ENCODE results near the gene LPIN1.
"Not testable (repeated sequence)": the region's sequence is repeated elsewhere in the genome, so short reads cannot be mapped to it uniquely, and the experiment has no call there.

Gene LPIN1

DNA sequence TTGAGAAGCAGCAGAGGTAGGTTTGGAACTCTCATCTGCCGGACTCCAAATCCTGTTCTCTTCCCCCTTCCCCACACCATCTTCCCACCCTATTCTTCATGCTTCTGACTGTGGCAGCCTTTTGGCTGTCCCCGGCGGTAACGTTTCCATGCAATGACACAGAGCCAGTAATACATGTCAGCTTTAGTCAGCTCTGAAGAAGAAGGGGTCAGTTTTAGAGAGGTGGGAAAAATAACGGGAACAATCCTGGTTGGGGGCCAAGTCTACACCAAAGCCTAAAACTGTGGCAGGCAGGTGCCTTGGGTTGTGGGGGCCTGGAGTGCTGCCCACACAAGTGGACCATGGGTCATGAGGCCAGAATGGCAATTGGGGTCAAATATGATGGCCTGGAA, 106.8 kb downstream of the LPIN1 start:
- Mint-ChIP-seq H3K36me3 (ENCODE audit: low read depth) (peaks cover 5% of the 10 kb centered on the region), H3K4me3 (no peak overlapping the region), H3K27ac (peak overlapping the region; percentile 47), H3K27me3 (peaks cover 54% of the 10 kb centered on the region), H3K4me1 (ENCODE audit: low read depth) (peaks cover 53% of the 10 kb centered on the region), H3K9me3 (peaks cover 22% of the 10 kb centered on the region)
- intact Hi-C loops (cut with micrococcal nuclease) = no loop called here

DNA sequence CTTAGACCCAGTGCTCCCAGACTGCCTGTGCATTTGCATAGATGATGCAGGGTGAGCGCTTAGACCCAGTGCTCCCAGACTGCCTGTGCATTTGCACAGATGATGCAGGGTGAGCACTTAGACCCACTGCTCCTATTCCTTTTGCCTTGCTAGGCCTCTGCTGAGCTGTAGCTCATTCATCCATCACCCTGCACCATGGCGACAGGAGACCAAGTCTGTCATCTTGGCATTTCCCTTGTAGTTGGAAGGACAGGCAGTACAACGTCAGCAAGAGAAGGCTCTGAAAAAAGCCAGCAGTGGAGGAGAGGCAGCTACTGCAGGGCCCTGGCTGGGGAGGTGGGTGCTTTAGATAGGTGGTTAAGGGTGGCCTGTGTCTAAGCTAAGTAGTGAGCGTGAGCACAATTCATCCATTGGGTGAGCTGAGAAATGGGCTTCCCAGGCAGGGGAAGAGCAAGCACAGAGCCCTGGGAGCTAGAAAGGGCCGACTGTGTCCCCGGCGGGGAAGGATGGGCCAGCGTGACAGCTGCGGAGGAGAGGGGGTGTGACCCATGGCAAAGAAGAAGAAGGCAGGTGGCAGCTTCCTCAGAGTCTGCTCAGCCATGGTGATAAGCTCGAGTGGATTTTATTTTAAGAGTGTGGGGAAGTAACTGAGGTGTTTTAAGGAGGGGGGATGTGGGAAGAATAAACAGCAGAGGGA, 108.8 kb downstream of the LPIN1 start:
- peak overlapping the region; percentile 40 for H3K27ac Mint-ChIP-seq
- intact Hi-C loops (cut with micrococcal nuclease) = no loop called here
- H3K4me1 Mint-ChIP-seq (ENCODE audit: low read depth) = peaks cover 66% of the 10 kb centered on the region
- H3K9me3 Mint-ChIP-seq = peaks cover 31% of the 10 kb centered on the region
- peaks cover 5% of the 10 kb centered on the region for H3K36me3 Mint-ChIP-seq (ENCODE audit: low read depth)
- peaks cover 38% of the 10 kb centered on the region for H3K27me3 Mint-ChIP-seq
- H3K4me3 Mint-ChIP-seq = no peak overlapping the region

DNA sequence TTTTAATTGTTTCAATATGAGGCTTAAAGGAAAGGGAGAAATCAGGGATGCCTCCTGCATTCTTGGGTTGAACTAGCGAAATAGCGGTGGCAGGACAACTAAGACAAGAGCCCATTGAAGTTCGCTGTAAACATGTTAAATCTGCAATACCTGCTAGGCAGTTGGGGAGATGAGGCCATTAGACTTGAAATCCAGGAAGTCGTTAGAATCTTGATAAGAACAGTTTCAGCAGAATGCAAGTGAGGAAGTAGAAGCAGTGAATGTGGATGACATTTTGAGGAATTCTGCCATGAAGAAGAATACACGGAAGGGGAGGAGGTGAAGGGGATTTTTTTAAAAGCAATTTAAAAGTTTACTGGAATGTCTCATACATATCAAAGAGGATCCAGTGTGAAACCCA, 109.7 kb downstream of the LPIN1 start:
- H3K4me1 Mint-ChIP-seq (ENCODE audit: low read depth) = peaks cover 72% of the 10 kb centered on the region
- no peak overlapping the region for H3K4me3 Mint-ChIP-seq
- peaks cover 5% of the 10 kb centered on the region for H3K36me3 Mint-ChIP-seq (ENCODE audit: low read depth)
- intact Hi-C loops (cut with micrococcal nuclease) = no loop called here
- peak overlapping the region; percentile 23 for H3K27ac Mint-ChIP-seq
- peaks cover 31% of the 10 kb centered on the region for H3K9me3 Mint-ChIP-seq
- H3K27me3 Mint-ChIP-seq = peaks cover 41% of the 10 kb centered on the region

DNA sequence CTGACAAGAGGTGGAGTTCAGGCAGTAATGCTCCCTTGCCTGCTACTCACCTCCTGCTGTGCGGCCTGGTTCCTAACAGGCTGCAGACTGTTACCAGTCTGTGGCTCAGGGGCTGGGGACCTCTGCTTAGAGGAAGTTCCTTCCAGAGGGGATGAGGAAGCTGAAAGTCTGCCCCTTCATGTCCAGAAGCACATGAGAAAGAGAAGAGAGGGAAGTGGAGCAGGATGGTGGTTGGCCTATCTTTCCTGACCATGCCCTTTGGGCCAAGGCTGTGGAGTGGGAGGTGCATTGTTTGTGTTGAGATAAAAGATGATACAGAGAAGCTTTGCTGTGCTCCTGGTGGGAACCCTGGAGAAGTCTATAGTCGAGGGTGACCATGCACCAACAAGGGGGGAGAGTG, 112.5 kb downstream of the LPIN1 start:
- peaks cover 48% of the 10 kb centered on the region for H3K27me3 Mint-ChIP-seq
- peaks cover 5% of the 10 kb centered on the region for H3K36me3 Mint-ChIP-seq (ENCODE audit: low read depth)
- peaks cover 31% of the 10 kb centered on the region for H3K9me3 Mint-ChIP-seq
- H3K4me1 Mint-ChIP-seq (ENCODE audit: low read depth) = peaks cover 74% of the 10 kb centered on the region
- H3K27ac Mint-ChIP-seq = no peak overlapping the region
- H3K4me3 Mint-ChIP-seq = no peak overlapping the region
- intact Hi-C loops (cut with micrococcal nuclease) = no loop called here

DNA sequence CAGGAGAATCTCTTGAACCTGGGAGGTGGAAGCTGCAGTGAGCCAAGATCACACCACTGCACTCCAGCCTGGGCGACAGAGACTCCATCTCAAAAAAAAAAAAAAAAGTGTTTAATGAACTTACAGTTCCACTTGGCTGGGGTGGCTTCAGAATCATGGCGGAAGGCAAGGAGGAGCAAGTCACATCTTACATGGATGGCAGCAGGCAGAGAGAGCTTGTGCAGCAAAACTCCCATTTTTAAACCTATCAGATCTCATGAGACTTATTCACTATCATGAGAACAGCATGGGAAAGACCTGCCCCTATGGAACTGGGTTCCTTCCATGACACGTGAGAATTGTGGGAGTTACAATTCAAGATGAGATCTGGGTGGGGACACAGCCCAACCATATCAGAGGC, 113.5 kb downstream of the LPIN1 start:
- H3K27me3 Mint-ChIP-seq = peaks cover 50% of the 10 kb centered on the region
- peaks cover 81% of the 10 kb centered on the region for H3K4me1 Mint-ChIP-seq (ENCODE audit: low read depth)
- not testable (repeated sequence) for H3K4me3 Mint-ChIP-seq; H3K27ac Mint-ChIP-seq; H3K36me3 Mint-ChIP-seq (ENCODE audit: low read depth)
- intact Hi-C loops (cut with micrococcal nuclease) = loop anchor here (10.0 kb wide), 2 partner anchors 185 to 595 kb away; no protein-coding TSS in a partner anchor
- peaks cover 31% of the 10 kb centered on the region for H3K9me3 Mint-ChIP-seq

DNA sequence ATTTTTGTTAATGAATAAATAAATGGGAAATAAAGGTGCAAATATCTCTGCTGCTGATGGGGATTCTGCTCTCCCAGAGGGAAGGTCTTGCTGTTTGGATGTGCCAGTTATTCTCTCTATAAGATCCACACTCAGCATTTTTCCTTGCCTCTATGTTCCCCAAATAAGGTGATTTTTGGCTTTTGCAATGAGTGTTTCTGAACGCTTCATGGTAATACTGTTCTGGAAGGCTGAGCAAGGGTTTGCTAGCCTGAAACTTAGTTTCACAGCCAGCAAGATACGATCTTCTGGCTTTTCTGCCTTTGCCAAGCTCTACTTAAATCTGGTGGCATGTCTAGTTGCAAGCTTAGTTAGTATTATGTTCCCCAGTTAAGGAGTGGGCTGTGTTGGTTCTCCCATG, 114.6 kb downstream of the LPIN1 start:
- Mint-ChIP-seq H3K27me3 (peaks cover 49% of the 10 kb centered on the region), H3K27ac (no peak overlapping the region), H3K4me1 (ENCODE audit: low read depth) (peaks cover 81% of the 10 kb centered on the region), H3K4me3 (no peak overlapping the region), H3K9me3 (peaks cover 31% of the 10 kb centered on the region), H3K36me3 (ENCODE audit: low read depth) (peaks cover 5% of the 10 kb centered on the region)
- intact Hi-C loops (cut with micrococcal nuclease) = loop anchor here (10.0 kb wide), 2 partner anchors 184 to 594 kb away; no protein-coding TSS in a partner anchor

DNA sequence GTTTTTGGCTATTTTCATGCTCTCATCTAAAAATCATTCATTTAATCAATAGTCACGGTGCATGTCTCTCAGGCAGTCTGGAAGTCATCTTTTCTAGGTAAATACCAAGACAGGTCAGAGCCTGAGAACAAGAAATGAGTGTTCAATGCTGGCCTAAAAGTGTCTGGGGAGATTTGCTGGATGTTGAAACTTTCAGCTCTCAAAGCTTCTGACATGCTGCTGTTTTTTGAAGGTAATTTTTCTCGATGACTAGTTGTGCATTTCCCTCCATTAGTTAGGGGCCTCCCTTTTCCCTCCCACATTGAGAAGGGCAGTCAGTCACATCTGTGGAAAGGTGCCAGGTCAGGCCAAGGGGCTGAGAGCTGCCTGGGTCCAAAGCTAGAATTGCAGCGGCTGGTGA, 115.6 kb downstream of the LPIN1 start:
- Mint-ChIP-seq H3K9me3 (peaks cover 22% of the 10 kb centered on the region), H3K4me1 (ENCODE audit: low read depth) (peaks cover 74% of the 10 kb centered on the region), H3K27ac (no peak overlapping the region), H3K27me3 (peaks cover 43% of the 10 kb centered on the region), H3K4me3 (no peak overlapping the region), H3K36me3 (ENCODE audit: low read depth) (peaks cover 5% of the 10 kb centered on the region)
- intact Hi-C loops (cut with micrococcal nuclease) = loop anchor here (10.0 kb wide), 2 partner anchors 183 to 593 kb away; no protein-coding TSS in a partner anchor

DNA sequence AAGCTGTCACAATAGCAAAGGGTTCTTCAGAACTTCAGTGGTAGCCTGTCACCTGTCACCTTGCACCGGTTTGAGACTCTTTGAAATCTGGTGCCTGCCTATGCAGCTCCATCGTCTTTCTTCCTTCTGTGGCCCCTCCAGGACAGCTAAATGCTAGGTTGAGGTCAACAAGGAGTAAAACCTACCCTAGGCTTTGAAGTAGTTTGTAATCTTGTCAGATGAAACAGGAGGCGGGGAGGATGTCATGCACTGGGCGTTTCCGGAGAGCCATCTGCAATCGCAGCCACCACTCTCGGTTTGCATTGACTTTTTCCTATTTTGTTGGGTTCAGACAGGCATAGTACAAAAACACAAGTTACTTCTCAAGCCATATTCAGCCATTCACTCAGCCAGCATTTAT, 116.7 kb downstream of the LPIN1 start:
- intact Hi-C loops (cut with micrococcal nuclease) = loop anchor here (10.0 kb wide), 2 partner anchors 182 to 592 kb away; no protein-coding TSS in a partner anchor

DNA sequence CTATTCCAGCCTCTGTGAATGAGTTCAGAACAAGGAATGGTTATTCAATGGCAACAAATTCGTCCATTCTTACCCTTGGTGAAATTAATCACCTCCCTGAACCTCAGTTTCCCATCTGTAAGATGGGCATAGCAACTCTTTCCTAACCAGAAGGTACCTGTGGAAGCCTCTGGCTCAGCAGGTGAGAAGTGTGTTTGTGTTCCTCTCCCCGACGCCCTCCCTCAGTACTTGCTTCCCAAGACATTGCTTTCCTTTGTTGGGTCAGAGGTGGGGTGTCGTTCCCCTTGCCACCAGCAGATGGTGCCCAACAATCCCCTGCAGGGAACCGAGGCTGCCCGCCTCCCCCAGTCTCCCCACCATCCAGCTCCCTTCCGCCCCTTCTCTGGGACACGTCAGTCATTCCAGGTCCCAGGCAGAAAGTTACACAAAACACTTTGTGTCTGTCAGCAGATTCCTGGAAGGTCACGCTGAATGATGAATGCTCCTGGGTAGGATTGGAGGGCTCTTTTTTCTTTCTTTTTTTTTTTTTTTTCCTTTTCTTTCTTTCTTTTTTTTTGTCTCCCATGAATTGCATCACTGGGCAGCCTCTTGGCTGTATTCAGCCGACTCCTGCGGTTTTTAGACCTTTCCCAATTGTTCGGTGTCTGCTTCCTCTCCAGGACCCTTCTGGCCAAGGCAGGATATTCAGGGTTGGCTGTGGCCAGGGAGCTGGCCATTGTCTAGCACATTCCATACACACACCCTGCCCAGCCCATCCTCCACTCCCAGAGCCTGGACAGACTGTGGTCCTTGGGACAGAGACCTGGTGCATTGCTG, 117.3 kb downstream of the LPIN1 start:
- Mint-ChIP-seq H3K4me3 (peak overlapping the region; percentile 49), H3K9me3 (peaks cover 7% of the 10 kb centered on the region), H3K36me3 (ENCODE audit: low read depth) (no peaks in the 10 kb centered on the region), H3K27me3 (peaks cover 40% of the 10 kb centered on the region), H3K4me1 (ENCODE audit: low read depth) (peaks cover 61% of the 10 kb centered on the region), H3K27ac (no peak overlapping the region)
- intact Hi-C loops (cut with micrococcal nuclease) = loop anchor here (10.0 kb wide), 2 partner anchors 181 to 591 kb away; no protein-coding TSS in a partner anchor

More for the DNA sequence above, 116.7 kb downstream of the LPIN1 start:
- H3K36me3 Mint-ChIP-seq (ENCODE audit: low read depth) = peaks cover under 1% of the 10 kb centered on the region
- peaks cover 12% of the 10 kb centered on the region for H3K9me3 Mint-ChIP-seq
- peaks cover 40% of the 10 kb centered on the region for H3K27me3 Mint-ChIP-seq
- H3K27ac Mint-ChIP-seq = no peak overlapping the region
- H3K4me1 Mint-ChIP-seq (ENCODE audit: low read depth) = peaks cover 64% of the 10 kb centered on the region
- H3K4me3 Mint-ChIP-seq = no peak overlapping the region

DNA sequence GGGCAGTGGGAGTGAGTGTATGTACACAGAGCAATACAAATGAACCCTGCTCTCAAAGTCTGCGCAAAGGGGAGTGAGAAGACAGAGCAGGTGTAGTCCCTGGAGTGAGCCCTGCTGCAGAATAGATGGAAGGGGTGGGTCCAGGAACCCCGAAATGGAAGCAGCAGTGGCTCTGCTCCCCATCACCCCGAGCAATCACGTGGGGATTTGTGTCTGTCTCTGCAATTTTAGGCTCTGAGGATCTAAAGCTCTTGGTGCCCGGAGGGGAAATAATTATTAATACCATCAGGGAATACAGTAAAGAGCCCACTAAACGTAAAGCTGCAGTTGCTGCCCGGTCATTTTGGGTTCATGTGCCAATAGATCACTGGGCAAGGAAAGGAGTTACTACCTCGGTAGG, 118.3 kb downstream of the LPIN1 start:
- Mint-ChIP-seq H3K4me3 (no peak overlapping the region), H3K27ac (no peak overlapping the region), H3K4me1 (ENCODE audit: low read depth) (peaks cover 51% of the 10 kb centered on the region), H3K27me3 (peaks cover 40% of the 10 kb centered on the region), H3K36me3 (ENCODE audit: low read depth) (no peaks in the 10 kb centered on the region), H3K9me3 (no peaks in the 10 kb centered on the region)
- intact Hi-C loops (cut with micrococcal nuclease) = loop anchor here (10.0 kb wide), 2 partner anchors 180 to 590 kb away; no protein-coding TSS in a partner anchor

DNA sequence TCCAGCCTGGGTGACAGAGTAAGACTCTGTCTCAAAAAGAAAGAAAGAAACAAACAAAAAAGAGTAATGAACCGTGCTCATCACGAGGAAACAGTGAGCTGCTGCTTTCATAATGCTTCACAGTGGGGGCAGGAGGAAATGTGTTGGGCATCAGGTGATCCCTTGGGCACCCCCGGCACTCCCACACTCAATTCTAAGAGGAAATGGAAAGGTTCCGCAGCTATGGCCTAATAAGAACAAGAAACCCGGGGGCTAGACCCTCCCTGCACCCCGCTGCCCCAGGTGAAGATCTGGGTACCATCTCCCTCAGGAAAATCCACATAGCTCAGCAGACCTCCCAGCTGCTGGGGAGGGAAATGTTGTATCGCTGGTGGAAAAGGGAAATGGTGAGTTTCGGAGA, 118.9 kb downstream of the LPIN1 start:
- peaks cover 52% of the 10 kb centered on the region for H3K4me1 Mint-ChIP-seq (ENCODE audit: low read depth)
- H3K27me3 Mint-ChIP-seq = peaks cover 42% of the 10 kb centered on the region
- H3K9me3 Mint-ChIP-seq = no peaks in the 10 kb centered on the region
- no peak overlapping the region for H3K4me3 Mint-ChIP-seq
- no peak overlapping the region for H3K27ac Mint-ChIP-seq
- intact Hi-C loops (cut with micrococcal nuclease) = loop anchor here (10.0 kb wide), 2 partner anchors 179 to 589 kb away; no protein-coding TSS in a partner anchor
- no peaks in the 10 kb centered on the region for H3K36me3 Mint-ChIP-seq (ENCODE audit: low read depth)

DNA sequence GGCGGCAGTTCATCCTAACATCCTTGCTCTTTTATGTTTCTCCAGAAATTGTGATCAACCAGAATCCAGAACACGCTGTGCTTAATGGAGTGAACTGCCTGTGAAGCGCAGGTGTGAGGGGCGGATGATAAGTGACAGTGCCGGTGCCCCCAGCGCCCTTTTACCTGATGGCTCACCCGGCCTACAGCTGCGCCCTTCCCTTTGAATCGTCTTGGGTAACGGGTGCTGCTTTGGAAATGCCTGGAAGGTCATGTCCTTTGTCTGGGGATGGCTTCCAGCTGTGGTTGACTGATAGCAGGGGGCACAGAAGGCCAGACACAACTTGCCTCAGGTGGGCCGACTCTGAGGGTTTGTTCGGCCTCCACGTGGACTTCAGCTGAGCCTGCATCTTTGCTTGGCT, 119.4 kb downstream of the LPIN1 start:
- Mint-ChIP-seq H3K4me3 (no peak overlapping the region), H3K36me3 (ENCODE audit: low read depth) (no peaks in the 10 kb centered on the region), H3K4me1 (ENCODE audit: low read depth) (peaks cover 53% of the 10 kb centered on the region), H3K27me3 (peaks cover 42% of the 10 kb centered on the region), H3K27ac (no peak overlapping the region), H3K9me3 (no peaks in the 10 kb centered on the region)
- intact Hi-C loops (cut with micrococcal nuclease) = loop anchor here (10.0 kb wide), 2 partner anchors 179 to 589 kb away; no protein-coding TSS in a partner anchor

DNA sequence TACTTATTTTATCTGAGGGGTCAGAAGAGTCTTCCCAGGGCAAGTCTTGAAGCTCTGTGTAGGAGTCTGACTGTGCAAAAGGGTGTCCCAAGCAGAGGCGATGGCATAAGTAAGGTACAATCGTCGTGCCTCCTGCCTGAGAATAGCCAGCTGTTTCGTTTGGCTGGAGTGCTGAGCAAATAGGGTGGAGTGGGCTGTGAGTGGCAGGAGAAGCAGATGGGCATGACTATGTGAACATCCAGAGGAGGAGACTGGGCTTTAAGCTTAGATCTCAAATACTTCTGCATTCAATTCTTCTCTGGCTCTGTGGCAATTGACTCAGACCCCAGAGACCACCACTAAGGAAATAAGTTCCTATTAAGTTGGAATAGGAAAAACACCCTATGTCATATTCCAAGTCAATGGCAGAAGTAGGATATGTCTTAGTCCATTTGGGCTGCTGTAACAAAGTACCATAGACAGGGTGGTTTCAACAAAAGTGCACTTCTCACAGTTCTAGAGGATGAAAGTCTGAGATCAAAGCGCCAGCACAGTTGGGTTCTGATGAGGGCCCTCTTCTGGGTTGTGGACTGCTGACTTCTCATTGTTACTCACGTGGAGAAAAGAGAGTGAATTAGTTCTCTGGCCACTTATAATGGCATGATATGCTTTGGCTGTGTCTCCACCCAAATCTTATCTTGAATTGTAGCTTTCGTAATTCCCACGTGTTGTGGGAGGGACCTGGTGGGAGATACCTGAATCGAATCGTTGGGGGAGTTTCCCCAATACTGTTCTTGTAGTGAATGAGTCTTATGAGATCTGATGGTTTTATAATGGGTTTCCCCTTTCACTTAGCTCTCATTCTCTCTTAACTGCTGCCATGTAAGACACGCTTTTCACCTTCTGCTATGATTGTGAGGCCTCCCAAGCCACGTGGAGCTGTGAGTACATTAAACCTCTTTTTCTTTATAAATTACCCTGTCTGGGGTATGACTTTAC, 120.2 kb downstream of the LPIN1 start:
- Mint-ChIP-seq H3K9me3 (no peaks in the 10 kb centered on the region), H3K36me3 (ENCODE audit: low read depth) (no peaks in the 10 kb centered on the region), H3K4me3 (no peak overlapping the region), H3K27me3 (peaks cover 35% of the 10 kb centered on the region), H3K4me1 (ENCODE audit: low read depth) (peaks cover 49% of the 10 kb centered on the region), H3K27ac (no peak overlapping the region)
- intact Hi-C loops (cut with micrococcal nuclease) = loop anchor here (10.0 kb wide), 2 partner anchors 178 to 588 kb away; no protein-coding TSS in a partner anchor

Measured in dendritic cell treated with granulocyte-macrophage colony-stimulating factor and Interleukin-4, amounts not matched to agents 40 ng/mL and 50 ng/mL, for 4 days (primary cell).